Left ventricle myocardium superior (tissue), 1 donor: ENCODE results near the gene MOGAT1. TPM values are rescaled to one million over a fixed set of nuclear protein-coding genes. Genes with fewer than 3 reads are reported as not detected.

Experiments
- ATAC-seq: fragments of 200-7000 bp; cut with Tn5 transposase; one replicate; pipeline ENCODE4 v1.9.1; 2020; ENCODE audit warnings: mild to moderate bottlenecking, moderate library complexity
- DNase-seq: peaks from one replicate; pipeline ENCODE4 v3.0.0-alpha.2; 2020
- intact Hi-C: fragments of 100-400 bp; cut with micrococcal nuclease; formaldehyde crosslinking; loops from one replicate; pipeline ENCODE4 v1.11.0; 2022
- long read RNA-seq: library from polyadenylated mRNA; unstranded; transcript quantifications from one replicate; pipeline ENCODE4 v2.0.0, GENCODE V29; 2021
- total RNA-seq: library from RNA; stranded (reverse); fragmentation: NEBNext Ultra II Directional; extraction: Animal tissue kit (Norgen Biotek cat#: 25700); gene quantifications from one replicate; pipeline ENCODE4 v1.2.1, GENCODE V29; 2021
- donor health status: DM: no; HTN: yes; CAD: no; lungs with severe emphysema.

Gene MOGAT1, protein sequence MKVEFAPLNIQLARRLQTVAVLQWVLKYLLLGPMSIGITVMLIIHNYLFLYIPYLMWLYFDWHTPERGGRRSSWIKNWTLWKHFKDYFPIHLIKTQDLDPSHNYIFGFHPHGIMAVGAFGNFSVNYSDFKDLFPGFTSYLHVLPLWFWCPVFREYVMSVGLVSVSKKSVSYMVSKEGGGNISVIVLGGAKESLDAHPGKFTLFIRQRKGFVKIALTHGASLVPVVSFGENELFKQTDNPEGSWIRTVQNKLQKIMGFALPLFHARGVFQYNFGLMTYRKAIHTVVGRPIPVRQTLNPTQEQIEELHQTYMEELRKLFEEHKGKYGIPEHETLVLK
- 0.25 TPM for total RNA-seq
- long read RNA-seq, partial matches to known transcripts, result 0 of 1 reads
- long read RNA-seq, other reads (novel, unspliced or antisense), result 1 of 1 reads

DNA sequence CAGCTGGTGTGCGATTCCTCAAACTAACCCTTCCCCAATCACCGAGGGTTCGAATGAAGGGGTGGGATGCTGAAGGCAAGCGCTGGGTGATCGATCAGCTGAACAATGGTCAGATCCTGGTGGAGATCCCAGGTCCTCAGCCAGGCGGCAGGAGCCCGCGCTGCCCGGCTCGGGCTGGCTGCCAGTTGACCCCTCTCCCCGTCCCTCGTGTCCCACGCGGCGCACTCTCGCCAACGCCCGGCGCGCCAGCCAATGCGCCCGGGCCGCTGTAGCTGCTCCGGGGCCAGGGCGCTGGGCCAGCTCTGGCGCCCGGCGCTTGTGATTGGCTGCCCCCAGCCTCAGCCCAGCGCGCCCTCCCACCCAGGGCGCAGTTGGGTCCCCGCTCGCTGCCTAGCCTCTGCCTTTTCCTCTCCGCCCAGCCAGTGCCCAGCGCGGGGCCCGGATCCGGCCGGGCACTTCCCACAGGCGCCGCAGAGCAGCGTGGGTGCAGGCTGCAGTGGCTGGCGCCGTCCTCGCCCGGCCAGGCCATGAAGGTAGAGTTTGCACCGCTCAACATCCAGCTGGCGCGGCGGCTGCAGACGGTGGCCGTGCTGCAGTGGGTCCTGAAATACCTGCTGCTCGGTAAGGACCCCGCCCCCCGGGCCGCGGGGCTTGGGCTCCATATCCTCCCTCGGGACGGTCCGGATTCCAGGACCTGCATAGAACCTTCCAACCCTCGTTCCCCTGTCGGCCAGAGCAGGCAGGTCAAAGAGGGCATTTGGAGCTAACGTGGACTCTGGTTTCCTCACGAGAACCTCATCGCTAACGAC lies at the start of gene MOGAT1:
MOGAT1 (plus strand) TSS at position 400 of the 809 bp plus-strand sequence; CDS start at position 528, 128 bp downstream.
- intact Hi-C loops, result no loop called here
- ATAC-seq (peak; percentile 94), DNase-seq (peak; percentile 74)

DNA sequence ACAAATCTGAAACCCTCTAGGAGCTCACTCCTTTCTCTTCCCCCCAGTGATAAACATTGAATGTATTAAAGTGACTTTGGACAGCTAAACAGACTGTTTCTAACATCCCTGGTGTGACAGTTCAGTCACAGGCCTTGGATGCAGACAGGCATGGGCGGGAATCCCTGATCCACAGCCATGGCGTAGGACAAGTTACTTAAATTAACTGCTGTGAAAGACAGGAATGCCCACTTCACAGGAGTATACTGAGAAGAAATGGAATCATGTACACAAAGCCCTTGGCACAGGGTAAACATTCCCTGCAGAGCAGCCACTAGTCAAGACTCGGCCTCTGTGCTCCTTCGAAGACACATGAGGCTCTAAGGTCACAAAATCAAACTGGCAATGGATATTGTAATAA lies 49.6 kb upstream of the MOGAT1 start:
- intact Hi-C loops, result no loop called here
- ATAC-seq (peak; percentile 89), DNase-seq (peak; percentile 38)

DNA sequence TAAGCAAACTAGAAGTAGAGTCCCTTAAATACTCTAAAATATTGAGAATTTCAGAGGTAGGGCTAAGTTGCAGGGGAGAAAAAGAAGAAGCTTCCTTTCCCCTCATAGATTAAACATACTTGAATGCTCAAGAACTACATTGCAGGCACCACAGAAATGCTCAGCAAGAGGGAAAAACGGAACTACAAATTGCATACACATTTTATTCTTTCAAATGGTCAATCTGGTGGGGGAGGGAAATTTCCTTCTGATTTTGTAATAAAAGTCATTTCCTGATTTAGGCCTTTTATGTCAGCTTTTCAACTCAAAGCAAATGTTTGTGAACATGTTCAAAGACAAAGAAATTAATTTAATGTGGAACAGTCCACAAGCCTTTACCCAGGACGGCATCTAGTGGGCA lies 48.5 kb upstream of the MOGAT1 start:
- DNase-seq (no peak), ATAC-seq (no peak)
- intact Hi-C loops, result no loop called here

DNA sequence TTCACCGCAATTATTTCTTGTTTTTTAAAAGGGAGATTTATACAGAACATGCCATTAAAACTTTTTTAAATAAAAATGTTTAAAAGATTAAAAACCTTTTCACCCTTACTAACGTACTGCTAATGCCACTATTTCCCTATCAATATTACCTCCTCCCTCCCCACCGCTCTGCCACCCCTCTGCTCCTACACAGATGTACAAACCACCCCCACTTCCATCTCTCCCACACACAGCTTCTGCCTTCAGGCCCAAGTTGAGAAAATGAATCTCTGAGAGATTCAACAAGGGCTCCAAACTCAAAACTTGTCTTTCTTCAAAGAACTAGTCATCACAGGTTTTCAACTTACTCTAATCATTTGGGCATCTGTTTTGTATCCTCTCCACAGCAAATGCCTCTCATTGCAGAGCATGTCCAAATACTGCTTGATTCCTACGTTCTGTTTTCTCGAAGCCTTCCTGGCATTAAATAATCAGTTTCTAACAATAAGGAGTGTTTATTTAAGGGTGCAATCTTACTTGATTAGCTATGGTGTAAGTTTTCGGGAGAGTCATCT lies 47.6 kb upstream of the MOGAT1 start:
- DNase-seq (no peak), ATAC-seq (no peak)
- intact Hi-C loops, result no loop called here

- DNase-seq (no peak), ATAC-seq (no peak)
- intact Hi-C loops, result no loop called here
These were observed 43.7 kb upstream of the MOGAT1 start for GRCh38 chr2:222627764-222628163.

DNA sequence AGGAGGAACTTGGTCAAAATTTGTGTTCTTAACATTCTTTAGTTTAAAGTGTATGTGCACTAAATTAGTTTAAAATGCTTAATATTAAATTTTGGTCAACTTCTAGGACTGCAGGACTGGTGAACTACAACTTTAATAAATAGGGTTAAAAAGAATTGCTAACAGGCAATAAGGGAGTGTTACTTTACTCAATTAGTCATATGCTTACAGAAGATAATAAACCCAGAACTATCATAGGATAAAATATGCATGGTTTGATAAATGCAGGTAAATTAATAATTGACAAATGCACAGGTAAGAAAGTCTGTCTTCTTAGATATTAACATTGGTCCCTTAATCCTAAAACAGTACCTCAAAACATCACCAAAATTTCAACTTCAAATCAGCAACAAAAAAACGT lies 36.2 kb upstream of the MOGAT1 start:
- ATAC-seq (no peak), DNase-seq (no peak)
- intact Hi-C loops, result no loop called here

DNA sequence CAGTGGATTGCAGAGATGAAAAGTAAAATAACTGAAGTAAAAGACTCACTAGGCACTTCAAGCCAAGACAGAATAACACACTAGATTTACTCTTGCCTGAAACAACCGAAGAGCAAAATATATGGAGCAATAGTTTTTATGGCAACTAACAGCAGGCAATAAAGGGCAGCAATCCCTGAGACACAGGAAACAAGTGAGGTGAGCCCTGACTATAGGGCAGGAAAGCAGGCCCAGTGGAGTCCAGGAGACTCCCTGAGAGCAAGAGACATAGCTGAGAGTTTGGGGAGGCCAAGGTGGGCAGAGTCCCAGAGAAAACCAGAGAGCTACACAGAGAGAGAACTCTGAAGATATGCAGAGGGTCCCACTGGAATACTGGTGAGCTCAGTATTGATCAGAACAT lies 34.4 kb upstream of the MOGAT1 start:
- no peak for DNase-seq
- intact Hi-C loops, result no loop called here
- no peak for ATAC-seq

GRCh38 chr2:222641336-222641735 lies 30.1 kb upstream of the MOGAT1 start:
- ATAC-seq (no peak), DNase-seq (no peak)

DNA sequence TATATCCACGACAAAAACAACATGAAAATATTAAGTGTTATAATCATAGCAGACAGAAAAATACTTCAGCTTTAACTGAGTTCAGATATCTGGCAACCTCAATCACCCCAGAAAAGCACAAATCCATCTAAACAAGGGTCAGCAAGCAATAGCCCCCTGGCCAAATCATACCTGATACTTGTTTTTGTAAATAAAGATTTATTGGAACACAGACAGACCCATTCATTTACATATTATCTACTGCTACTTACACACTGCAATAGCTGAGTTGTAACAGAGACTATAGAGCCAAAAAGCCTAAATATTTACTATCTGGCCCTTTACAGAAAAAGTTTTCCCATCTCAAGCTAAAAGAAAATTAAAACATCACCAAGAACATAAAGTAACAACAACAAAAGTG lies 28.3 kb upstream of the MOGAT1 start:
- ATAC-seq (no peak), DNase-seq (no peak)
- intact Hi-C loops, result no loop called here

More at GRCh38 chr2:222641336-222641735, 30.1 kb upstream of the MOGAT1 start:
- intact Hi-C loops, result no loop called here

GRCh38 chr2:222646008-222646407 lies 25.4 kb upstream of the MOGAT1 start:
- ATAC-seq, result no peak
- DNase-seq, result no peak
- intact Hi-C loops, result no loop called here

DNA sequence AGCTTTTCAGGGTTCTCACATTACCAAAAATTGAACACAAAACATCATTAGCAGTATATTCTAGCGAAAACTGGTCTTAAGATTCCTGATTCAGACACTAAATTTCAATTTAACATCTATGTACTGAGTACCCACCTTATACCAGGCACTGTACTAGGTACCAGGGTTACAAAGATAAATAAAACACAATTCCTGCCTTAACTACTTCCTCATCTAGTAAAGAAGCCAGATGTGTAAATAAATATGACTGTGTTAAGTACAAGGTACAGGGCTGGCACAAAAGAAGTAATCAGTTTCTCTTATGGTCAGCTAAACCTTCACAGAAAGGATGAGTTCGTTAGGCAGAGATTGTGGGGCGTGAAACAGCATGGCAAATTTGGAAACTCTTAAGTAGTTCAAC lies 21.7 kb upstream of the MOGAT1 start:
- intact Hi-C loops, result no loop called here
- DNase-seq (no peak), ATAC-seq (no peak)

GRCh38 chr2:222651718-222652418 lies 19.6 kb upstream of the MOGAT1 start:
- ATAC-seq (no peak), DNase-seq (no peak)
- intact Hi-C loops, result no loop called here

GRCh38 chr2:222652491-222653255 lies 18.8 kb upstream of the MOGAT1 start:
- DNase-seq (no peak), ATAC-seq (no peak)
- intact Hi-C loops, result no loop called here

- ATAC-seq, result no peak
- intact Hi-C loops, result no loop called here
- DNase-seq, result no peak
These were observed 18.2 kb upstream of the MOGAT1 start for GRCh38 chr2:222653280-222653679.

- ATAC-seq, result peak; percentile 99
- peak; percentile 98 for DNase-seq
- intact Hi-C loops, result no loop called here
These were observed 15.5 kb upstream of the MOGAT1 start, which contains the start of gene FARSB for GRCh38 chr2:222655787-222656525. FARSB (minus strand) TSS chr2:222656092; CDS start chr2:222656073, 19 bp downstream.

DNA sequence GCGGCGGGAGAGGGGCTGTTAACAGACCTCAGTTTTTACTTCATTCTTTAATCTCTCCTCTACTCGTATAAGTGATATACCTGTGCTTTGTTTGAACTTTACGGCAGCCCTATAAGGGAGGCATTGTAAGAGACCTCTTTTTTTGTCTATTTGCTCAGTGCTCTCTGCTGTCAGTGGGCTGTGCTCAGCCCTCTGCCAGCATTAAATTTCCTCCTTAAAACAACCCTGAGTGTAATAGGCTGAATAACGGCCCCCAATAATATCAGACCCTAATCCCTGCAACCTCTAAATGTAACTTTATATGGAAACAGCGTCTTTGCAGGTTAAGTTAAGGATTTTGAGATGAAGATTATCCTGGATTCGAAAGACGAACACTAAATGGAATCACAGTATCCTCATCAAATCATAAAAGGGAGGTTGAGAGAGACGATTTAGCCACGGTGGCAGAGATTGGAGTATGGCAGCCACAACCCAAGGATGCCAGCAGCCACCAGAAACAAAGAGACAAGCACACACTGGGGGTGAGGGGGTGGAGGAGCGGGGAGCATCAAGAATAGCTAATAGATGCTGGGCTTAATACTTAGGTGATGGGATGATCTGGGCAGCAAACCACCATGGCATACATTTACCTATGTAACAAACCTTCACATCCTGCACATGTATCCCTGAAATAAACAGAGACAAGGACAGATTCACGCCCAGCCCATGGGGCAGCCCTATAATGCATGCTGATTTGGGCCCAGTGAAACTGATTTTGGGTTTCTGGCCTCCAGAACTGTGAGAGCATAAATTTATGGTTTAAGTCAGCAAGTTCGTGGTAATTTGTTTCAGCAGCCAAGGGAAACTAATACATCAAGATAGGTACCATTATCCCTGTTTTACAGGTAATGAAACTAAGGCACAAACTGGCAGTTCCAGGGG lies 14.7 kb upstream of the MOGAT1 start:
- intact Hi-C loops, result no loop called here
- ATAC-seq (peak; percentile 3), DNase-seq (no peak)

GRCh38 chr2:222663479-222663878 lies 8.0 kb upstream of the MOGAT1 start:
- no peak for DNase-seq
- intact Hi-C loops, result no loop called here
- peak; percentile 89 for ATAC-seq
